Lung (tissue), 12 donors: ENCODE measurements around the gene PTBP2. TPM values are rescaled to one million over a fixed set of nuclear protein-coding genes. Genes with fewer than 3 reads are reported as not detected.

ENCODE experiments used
- ATAC-seq: fragments of 200-7000 bp; cut with Tn5 transposase; one replicate; pipeline ENCODE4 v1.9.1; 2020; ENCODE audit warnings: moderate number of reproducible peaks; ENCODE audit not compliant: insufficient read depth, low FRiP score
- DNase-seq, 3 donors: peaks; one replicate each; pipeline ENCODE4 v3.0.0-alpha.2; 2013 to 2017
- H3K27ac ChIP-seq, 2 donors: one replicate each; pipeline ENCODE4 v1.5.1; 2013; ENCODE audit warnings: mild to moderate bottlenecking in 2 of 2, moderate library complexity in 2 of 2, control low read depth in 1 of 2, inconsistent platforms in 1 of 2, low read depth in 1 of 2, low read length in 1 of 2
- H3K27me3 ChIP-seq, 3 donors: one replicate each; pipeline ENCODE4 v1.5.1; 2013; ENCODE audit warnings: low read length in 2 of 3; ENCODE audit not compliant: control insufficient read depth in 3 of 3, insufficient read depth in 3 of 3
- H3K36me3 ChIP-seq, 4 donors: one replicate each; pipeline ENCODE4 v1.5.1; 2013; ENCODE audit warnings: low read length in 4 of 4, mild to moderate bottlenecking in 1 of 4, moderate library complexity in 1 of 4; ENCODE audit not compliant: control insufficient read depth in 4 of 4, insufficient read depth in 4 of 4
- H3K4me1 ChIP-seq, 5 donors: one replicate each; pipeline ENCODE4 v1.5.1; 2013; ENCODE audit warnings: low read length in 5 of 5, mild to moderate bottlenecking in 2 of 5, moderate library complexity in 1 of 5; ENCODE audit not compliant: control insufficient read depth in 5 of 5, insufficient read depth in 5 of 5
- H3K4me3 ChIP-seq: one replicate; pipeline ENCODE4 v1.5.1; 2013; ENCODE audit warnings: mild to moderate bottlenecking, control low read depth, moderate library complexity
- H3K9ac ChIP-seq, 2 donors: one replicate each; pipeline ENCODE4 v1.5.1; 2013; ENCODE audit warnings: low read length in 2 of 2, control low read depth in 1 of 2; ENCODE audit not compliant: insufficient read depth in 1 of 2
- H3K9me3 ChIP-seq, 4 donors: one replicate each; pipeline ENCODE4 v1.5.1; 2013; ENCODE audit warnings: low read length in 3 of 4, mild to moderate bottlenecking in 1 of 4, moderate library complexity in 1 of 4; ENCODE audit not compliant: control insufficient read depth in 4 of 4, insufficient read depth in 3 of 4
- CTCF ChIP-seq: IDR thresholded peaks from 2 replicates; pipeline ENCODE4 v1.5.1; 2012; ENCODE audit warnings: mild to moderate bottlenecking; ENCODE audit errors: control extremely low read depth, extremely low read depth
- WGBS, 2 donors: extraction: QIAGEN DNeasy Blood & Tissue Kit; methylation state at CpG; one replicate each; pipeline ENCODE4 v1.1.7; 2013; 5-methylcytosine and 5-hydroxymethylcytosine counted together
- polyA plus RNA-seq, 2 donors: library from polyadenylated mRNA; stranded (reverse); fragments of 200-250 nt; gene quantifications; one replicate each; pipeline ENCODE4 v1.2.1, GENCODE V29; 2013
- total RNA-seq, 2 donors: library from RNA; depleted of rRNA in 1 of 2; stranded (reverse); fragments of >200 nt in 1 of 2; gene quantifications; one replicate each; pipeline ENCODE4 v1.2.1, GENCODE V29; 2014 to 2021
- donor health status: control.
- donor health status: control.
- donor health status: Bipolar disorder and iron deficiency.
- donor health status: healthy.
- donor health status: DM: yes; HTN: yes; CAD: no.

The PTBP2 gene
- total and polyA plus RNA-seq, 4 donors, result 5.7 to 79.7 (median 14.6) TPM

DNA sequence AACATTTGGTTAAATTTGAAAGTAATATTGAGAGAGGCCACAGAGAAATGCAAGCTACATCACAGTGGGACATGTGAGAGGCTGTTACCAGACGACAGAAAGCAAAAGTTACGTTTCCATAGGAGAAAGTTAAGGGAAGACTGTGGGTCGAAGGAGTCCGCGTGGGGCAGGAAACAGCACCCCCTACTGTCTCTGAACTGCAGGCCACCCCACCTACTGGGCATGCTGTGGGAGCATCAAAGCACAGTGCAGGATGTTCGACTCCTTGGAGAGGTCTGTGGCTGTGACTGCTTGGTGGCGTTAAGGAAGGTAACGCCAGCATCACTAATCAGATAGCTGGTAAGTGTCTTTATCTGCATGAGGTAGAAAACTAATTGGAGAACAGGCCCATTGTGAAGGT is 123.9 kb downstream of the PTBP2 start:
- no peak for ATAC-seq
- no peak for DNase-seq
- Histone ChIP-seq H3K9ac (no peak overlapping the region), H3K4me3 (no peak overlapping the region), H3K27ac (no peak overlapping the region), H3K27me3 (no peaks in the 10 kb centered on the region), H3K36me3 (no peaks in the 10 kb centered on the region), H3K4me1 (peaks cover 0 to 4% (median 0%) of the 10 kb centered on the region in 5 donors), H3K9me3 (peaks cover 0 to 2% (median 0%) of the 10 kb centered on the region in 4 donors)
- peak; percentile 23 for TF ChIP-seq CTCF
- WGBS, 2 donors, result 57 to 61% methylated on average over 8 of the region's 8 CpGs

DNA sequence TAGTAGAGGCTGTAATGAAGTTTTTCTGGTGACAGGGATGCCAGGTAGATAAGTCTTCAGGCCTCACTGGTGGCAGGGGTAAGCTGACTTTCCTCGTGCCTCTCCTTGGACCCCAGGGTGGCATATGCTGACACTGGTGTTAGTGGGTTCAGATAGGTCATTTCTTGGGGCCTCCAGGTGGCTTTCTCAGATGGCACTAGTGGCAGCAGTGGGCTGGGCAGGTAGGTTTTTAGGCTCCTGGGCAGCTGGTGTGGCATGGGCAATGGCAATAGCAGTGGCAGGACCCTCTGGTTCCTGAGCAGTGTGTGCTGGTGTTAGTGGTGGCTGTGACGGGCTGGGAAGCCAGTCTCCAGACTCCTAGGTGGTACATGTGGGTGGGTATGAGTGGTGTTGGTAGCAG is 140.3 kb downstream of the PTBP2 start:
- TF ChIP-seq CTCF, result no peak
- H3K36me3 ChIP-seq, result no peaks in the 10 kb centered on the region
- no peak overlapping the region for H3K9ac ChIP-seq
- H3K9me3 ChIP-seq, result peaks cover 0 to 4% (median under 1%) of the 10 kb centered on the region in 4 donors
- no peak overlapping the region for H3K4me3 ChIP-seq
- H3K4me1 ChIP-seq, result peaks cover 0 to 14% (median 0%) of the 10 kb centered on the region in 5 donors
- no peak overlapping the region for H3K27ac ChIP-seq
- DNase-seq (no peak), ATAC-seq (no peak)
- no peaks in the 10 kb centered on the region for H3K27me3 ChIP-seq
- 92 to 97% methylated on average over 2 of the region's 2 CpGs for WGBS, 2 donors

GRCh38 chr1:96863449-96863848 is 141.9 kb downstream of the PTBP2 start:
- DNase-seq (no peak), ATAC-seq (no peak)
- peaks cover 0 to 4% (median under 1%) of the 10 kb centered on the region in 4 donors for H3K9me3 ChIP-seq
- TF ChIP-seq CTCF, result no peak
- 77 to 84% methylated on average over 5 of the region's 5 CpGs for WGBS, 2 donors
- no peak overlapping the region for H3K9ac ChIP-seq
- no peak overlapping the region for H3K27ac ChIP-seq
- H3K4me3 ChIP-seq, result no peak overlapping the region
- H3K36me3 ChIP-seq, result no peaks in the 10 kb centered on the region
- H3K4me1 ChIP-seq, result peaks cover 0 to 14% (median 0%) of the 10 kb centered on the region in 5 donors
- no peaks in the 10 kb centered on the region for H3K27me3 ChIP-seq
